Cardiac muscle cell (in vitro differentiated cells and primary cell): ENCODE data around the gene HOXB1. TPM values are rescaled to one million over a fixed set of nuclear protein-coding genes. Genes with fewer than 3 reads are reported as not detected.

Source experiments
- DNase-seq, 2 donors: peaks; one replicate each; pipeline versions ENCODE4 v3.0.0 to v3.0.0-alpha.2; 2010 to 2017; ENCODE audit warnings: low read depth in 1 of 2, low spot score in 1 of 2
- H3K27ac ChIP-seq: fragments of 200-600 bp; sonication (generic); 2 replicates; pipeline ENCODE4 v1.5.1; 2016
- H3K27me3 ChIP-seq: fragments of 200-600 bp; sonication (generic); 2 replicates; pipeline ENCODE4 v1.6.0; 2016; ENCODE audit warnings: control low read depth
- H3K36me3 ChIP-seq: fragments of 200-600 bp; sonication (generic); 2 replicates; pipeline ENCODE4 v1.5.1; 2016; ENCODE audit warnings: control low read depth
- H3K4me1 ChIP-seq: fragments of 200-600 bp; sonication (generic); 2 replicates; pipeline ENCODE4 v1.8.1; 2017; ENCODE audit warnings: low read depth, mild to moderate bottlenecking, mixed run types
- H3K4me3 ChIP-seq: fragments of 200-600 bp; sonication (generic); 2 replicates; pipeline ENCODE4 v1.5.1; 2016; ENCODE audit warnings: mild to moderate bottlenecking
- H3K9me3 ChIP-seq: fragments of 200-600 bp; sonication (generic); 2 replicates; pipeline ENCODE4 v1.5.1; 2017; ENCODE audit warnings: low read depth, mild to moderate bottlenecking, control low read depth
- polyA plus RNA-seq: library from polyadenylated mRNA; unstranded; fragments of >200 nt; fragmentation: Nextera tagmentation; extraction: Ambion mirVana; gene quantifications from 2 replicates; pipeline ENCODE4 v1.2.1, GENCODE V29; 2016
- total RNA-seq: library from RNA; depleted of rRNA; stranded (reverse); fragments of >200 nt; gene quantifications from 2 replicates; pipeline ENCODE4 v1.2.3, GENCODE V29; 2016
- TF ChIP-seq, protein P1 (sequence below): IDR thresholded peaks from 2 replicates; pipeline ENCODE4 v1.5.1; 2012; ENCODE audit warnings: low read depth, mild to moderate bottlenecking, low read length

The HOXB1 gene
- total and polyA plus RNA-seq, 2 experiments from 2014 or later, result 6.6 to 9.1 TPM

DNA sequence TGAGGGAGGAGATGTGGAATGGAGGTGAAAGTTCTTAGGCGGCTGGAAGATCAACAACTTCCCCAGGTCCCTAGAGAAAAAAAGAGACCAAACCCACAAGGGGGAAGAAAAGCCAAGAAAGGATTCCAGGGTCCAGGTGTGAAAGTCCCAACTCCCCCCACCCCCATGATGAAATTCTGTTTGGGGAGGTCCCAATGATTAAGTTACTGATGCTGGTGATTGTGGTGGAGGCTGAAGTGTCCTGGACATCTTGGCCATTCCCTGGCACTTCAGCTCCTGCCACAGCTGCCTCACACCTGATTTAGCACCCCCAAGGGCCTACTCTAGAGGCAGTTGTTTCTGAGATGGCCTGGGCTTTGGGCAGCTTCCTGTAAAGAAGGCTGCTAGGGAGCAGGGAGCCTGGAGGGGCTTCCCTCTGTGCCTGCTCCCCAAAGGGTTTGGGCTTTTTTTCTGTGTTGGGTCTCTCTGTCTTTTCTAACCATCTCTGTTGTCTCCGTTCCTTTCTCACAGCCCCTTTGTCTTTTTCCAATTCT, 34.3 kb upstream of the HOXB1 start:
- DNase-seq, result no peak
- Histone ChIP-seq H3K27me3 (peaks cover 100% of the 10 kb centered on the region), H3K4me3 (no peak overlapping the region), H3K27ac (no peak overlapping the region), H3K9me3 (no peaks in the 10 kb centered on the region), H3K4me1 (peaks cover 31% of the 10 kb centered on the region), H3K36me3 (no peaks in the 10 kb centered on the region)
- TF ChIP-seq, protein P1, sequence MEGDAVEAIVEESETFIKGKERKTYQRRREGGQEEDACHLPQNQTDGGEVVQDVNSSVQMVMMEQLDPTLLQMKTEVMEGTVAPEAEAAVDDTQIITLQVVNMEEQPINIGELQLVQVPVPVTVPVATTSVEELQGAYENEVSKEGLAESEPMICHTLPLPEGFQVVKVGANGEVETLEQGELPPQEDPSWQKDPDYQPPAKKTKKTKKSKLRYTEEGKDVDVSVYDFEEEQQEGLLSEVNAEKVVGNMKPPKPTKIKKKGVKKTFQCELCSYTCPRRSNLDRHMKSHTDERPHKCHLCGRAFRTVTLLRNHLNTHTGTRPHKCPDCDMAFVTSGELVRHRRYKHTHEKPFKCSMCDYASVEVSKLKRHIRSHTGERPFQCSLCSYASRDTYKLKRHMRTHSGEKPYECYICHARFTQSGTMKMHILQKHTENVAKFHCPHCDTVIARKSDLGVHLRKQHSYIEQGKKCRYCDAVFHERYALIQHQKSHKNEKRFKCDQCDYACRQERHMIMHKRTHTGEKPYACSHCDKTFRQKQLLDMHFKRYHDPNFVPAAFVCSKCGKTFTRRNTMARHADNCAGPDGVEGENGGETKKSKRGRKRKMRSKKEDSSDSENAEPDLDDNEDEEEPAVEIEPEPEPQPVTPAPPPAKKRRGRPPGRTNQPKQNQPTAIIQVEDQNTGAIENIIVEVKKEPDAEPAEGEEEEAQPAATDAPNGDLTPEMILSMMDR, result no peak

DNA sequence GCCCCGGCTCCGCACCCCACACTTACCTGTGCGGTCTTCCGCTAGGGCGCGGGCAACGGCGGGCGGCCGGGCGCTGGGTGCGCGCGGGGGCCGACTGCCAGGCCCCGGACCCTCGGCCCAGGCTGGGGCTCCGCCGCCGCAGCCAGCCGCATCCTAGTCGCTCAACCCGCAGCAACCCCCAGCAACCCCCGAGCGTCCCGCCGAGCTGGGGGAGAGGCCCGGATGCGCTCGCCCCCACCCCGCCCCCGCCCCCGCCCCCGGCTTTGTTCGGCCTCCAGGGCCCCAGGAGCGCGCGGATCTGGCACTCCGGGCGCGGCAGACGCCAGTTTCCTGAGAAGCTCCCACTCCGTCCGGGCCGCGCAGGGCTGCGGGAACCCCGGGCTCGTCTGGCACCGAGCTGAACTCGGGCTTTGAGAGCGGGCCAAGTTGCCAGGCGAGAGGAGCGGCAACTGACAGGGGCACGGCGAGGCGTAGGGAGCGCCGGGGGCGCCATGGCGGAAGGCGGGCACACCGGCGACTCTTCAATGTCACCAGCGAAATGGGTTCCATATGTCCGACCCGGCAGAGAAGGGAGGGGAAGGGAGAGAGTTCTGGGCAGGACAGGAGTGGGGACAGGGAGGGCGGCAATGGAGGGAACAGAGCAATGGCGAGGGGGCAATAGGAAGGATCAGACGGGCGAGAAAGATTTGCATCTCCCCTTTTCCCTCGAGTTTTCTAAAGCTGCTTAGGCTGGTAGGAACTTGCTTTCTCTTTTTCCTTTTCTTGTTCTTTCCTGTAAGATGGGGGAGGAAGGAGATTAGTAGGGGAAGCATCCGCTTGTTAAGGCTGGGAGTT, 33.6 kb upstream of the HOXB1 start:
- Histone ChIP-seq H3K27ac (no peak overlapping the region), H3K9me3 (no peaks in the 10 kb centered on the region), H3K4me1 (peaks cover 37% of the 10 kb centered on the region), H3K27me3 (peaks cover 100% of the 10 kb centered on the region), H3K36me3 (no peaks in the 10 kb centered on the region), H3K4me3 (peak overlapping the region; percentile 34)
- TF ChIP-seq, protein P1, result no peak
- peak in 1 of 2 donors; percentile 43 for DNase-seq

DNA sequence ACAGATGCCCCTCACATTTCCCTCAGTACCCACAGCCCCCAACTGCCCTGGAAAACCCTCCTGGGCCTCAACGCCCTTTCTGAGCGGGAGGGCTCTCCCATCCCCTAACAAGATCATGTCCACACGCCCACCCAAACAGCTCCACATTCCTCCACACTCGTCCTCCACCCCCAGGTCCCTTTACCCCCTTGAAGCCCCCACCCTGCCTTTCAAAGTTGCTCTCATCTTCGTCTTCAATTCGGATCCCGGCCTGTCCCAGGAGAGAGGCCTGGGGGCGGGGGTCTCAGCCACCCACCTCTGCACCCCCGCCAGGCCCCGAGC, 33.0 kb upstream of the HOXB1 start:
- no peaks in the 10 kb centered on the region for H3K9me3 ChIP-seq
- H3K4me1 ChIP-seq, result peaks cover 40% of the 10 kb centered on the region

DNA sequence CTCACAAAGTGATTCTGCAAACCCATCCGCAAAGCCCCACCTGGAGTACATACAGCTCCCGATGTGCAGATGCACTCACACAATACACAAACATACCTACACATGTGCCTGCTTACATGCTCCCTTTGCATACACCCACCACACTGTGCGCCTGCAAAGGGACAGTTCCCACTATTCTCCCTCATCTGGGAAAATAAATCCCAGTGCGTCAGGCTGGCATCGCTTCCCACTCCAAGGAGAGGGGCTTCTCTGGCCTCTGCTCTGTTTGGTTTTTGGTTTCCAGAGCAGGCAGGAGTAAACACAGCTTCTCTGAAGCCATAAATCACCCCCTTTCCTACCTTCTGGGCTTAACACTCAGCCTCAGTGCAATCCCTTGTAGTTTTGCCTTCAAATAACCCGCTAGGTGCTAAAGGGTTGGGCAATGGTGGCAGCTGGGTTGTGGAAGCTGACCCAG, 32.6 kb upstream of the HOXB1 start:
- Histone ChIP-seq H3K4me1 (peaks cover 39% of the 10 kb centered on the region), H3K4me3 (no peak overlapping the region), H3K27ac (no peak overlapping the region), H3K27me3 (peaks cover 100% of the 10 kb centered on the region), H3K9me3 (no peaks in the 10 kb centered on the region), H3K36me3 (no peaks in the 10 kb centered on the region)
- no peak for DNase-seq
- TF ChIP-seq, protein P1, result no peak

More for the DNA sequence above, 33.0 kb upstream of the HOXB1 start:
- DNase-seq, result no peak
- TF ChIP-seq, protein P1, result no peak
- Histone ChIP-seq H3K4me3 (peak overlapping the region; percentile 34), H3K27me3 (peaks cover 100% of the 10 kb centered on the region), H3K36me3 (no peaks in the 10 kb centered on the region), H3K27ac (no peak overlapping the region)

DNA sequence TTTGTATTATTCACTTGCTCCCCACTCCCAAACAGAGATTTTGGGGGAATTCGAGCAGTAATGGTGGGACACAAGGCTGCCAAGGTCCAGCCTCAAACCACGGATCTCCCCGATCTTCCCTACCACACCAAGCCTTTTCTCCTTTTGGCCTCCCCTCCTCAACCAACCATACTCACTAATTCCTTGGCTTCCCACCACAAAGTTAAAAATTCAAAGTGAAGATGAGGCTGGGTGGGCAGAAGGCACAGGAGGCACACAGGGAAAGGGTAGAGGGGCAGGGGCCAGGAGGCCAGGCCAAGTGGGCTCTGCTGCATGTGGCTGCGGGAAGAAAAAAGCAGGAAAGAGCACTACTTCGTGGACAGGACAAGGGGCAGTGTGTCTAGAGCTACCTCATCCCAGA, 32.1 kb upstream of the HOXB1 start:
- TF ChIP-seq, protein P1, result no peak
- H3K9me3 ChIP-seq, result no peaks in the 10 kb centered on the region
- H3K27ac ChIP-seq, result no peak overlapping the region
- H3K27me3 ChIP-seq, result peaks cover 100% of the 10 kb centered on the region
- H3K4me1 ChIP-seq, result peaks cover 35% of the 10 kb centered on the region
- no peak overlapping the region for H3K4me3 ChIP-seq
- no peak for DNase-seq
- H3K36me3 ChIP-seq, result no peaks in the 10 kb centered on the region
